Measurements from ENCODE around the gene GXYLT1.
"Not testable (repeated sequence)": the region's sequence is repeated elsewhere in the genome, so short reads cannot be mapped to it uniquely, and the experiment has no call there.

Gene GXYLT1

GRCh38 chr12:42091769-42092168 lies 52.9 kb downstream of the GXYLT1 start:
- DNase-seq, result peak; percentile 74

- DNase-seq, result no peak
These were observed 53.8 kb downstream of the GXYLT1 start for GRCh38 chr12:42090899-42091298.

- no peak for DNase-seq
These were observed 58.6 kb downstream of the GXYLT1 start for GRCh38 chr12:42086031-42086430.

GRCh38 chr12:42085594-42085993 lies 59.1 kb downstream of the GXYLT1 start:
- no peak for DNase-seq

DNA sequence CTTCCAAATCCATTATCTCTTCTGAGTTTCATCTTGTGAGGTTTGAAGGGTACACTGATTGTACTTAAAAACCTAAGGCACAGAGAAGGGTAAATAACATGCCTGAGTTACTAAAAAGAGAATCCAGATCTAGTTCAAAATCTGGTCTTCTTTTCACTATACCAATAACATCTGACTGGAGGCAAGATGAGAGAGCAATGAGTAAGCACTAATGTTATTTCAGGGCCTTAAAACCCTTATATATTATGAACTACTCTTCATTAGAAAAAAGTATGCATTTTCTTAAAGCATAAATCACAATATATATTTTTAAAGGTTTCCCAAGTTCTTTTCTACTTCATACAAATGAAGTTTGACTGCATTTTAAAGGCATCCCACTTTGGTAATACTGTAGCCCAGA lies 60.2 kb downstream of the GXYLT1 start:
- no peak for DNase-seq

DNA sequence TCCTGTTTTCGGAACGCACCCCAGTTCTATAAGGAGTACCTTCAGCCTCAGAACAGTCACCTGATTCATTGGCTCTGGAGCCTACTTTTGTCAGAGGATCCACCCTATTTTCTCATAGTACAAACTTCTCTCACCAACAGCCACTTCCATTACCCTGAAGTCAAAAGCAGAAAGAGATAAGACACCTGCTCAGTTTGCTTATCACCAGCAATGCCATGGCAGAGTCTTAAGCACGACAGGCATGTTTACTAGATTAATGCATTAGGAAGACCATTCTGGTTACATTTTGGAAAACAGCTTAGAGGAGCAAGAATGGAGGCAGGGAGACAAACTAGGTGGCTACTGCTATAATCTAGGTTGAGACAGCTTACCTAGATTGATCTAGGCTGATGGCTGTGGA lies 67.7 kb downstream of the GXYLT1 start:
- no peak for DNase-seq

GRCh38 chr12:42070036-42070435 lies 74.6 kb downstream of the GXYLT1 start:
- DNase-seq, result no peak

GRCh38 chr12:42059127-42059526 lies 85.5 kb downstream of the GXYLT1 start:
- DNase-seq, result no peak

DNA sequence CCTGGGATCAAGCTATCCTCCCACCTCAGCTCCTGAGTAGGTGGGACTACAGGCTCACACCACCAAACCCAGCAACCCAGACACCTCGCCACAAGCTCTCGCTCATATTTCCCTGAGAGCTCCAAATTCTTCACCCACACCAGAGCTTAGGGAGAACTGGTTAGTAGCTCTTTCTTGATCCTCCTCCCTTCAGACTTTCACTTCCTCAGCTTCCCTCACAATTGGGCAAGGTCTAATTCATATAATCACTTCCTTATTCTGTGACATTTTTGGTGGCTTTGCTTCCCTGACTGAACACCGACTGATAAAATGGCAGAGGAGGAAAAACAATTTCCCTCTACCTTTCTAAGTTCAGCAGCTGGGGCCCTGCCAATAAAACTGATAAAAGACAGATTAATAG lies 88.5 kb downstream of the GXYLT1 start:
- DNase-seq, result no peak

GRCh38 chr12:42053456-42053855 lies 91.2 kb downstream of the GXYLT1 start:
- DNase-seq, result no peak

DNA sequence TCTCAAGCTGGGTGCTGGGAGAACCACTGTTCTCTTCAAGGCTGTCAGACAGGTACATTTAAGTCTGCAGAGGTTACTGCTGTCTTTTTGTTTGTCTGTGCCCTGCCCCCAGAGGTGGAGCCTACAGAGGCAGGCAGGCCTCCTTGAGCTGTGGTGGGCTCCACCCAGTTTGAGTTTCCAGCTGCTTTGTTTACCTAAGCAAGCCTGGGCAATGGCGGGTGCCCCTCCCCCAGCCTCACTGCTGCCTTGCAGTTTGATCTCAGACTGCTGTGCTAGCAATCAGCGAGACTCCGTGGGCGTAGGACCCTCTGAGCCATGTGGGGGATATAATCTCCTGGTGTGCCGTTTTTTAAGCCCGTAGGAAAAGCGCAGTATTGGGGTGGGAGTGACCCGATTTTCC lies 95.7 kb downstream of the GXYLT1 start:
- not testable (repeated sequence) for DNase-seq

- no peak for DNase-seq
These were observed 105.1 kb downstream of the GXYLT1 start for GRCh38 chr12:42039577-42039976.

- DNase-seq, result no peak
These were observed 105.5 kb downstream of the GXYLT1 start for GRCh38 chr12:42039176-42039575.

- DNase-seq, result no peak
These were observed 112.7 kb downstream of the GXYLT1 start for GRCh38 chr12:42031847-42032564.

Data from islet precursor cell (in vitro differentiated cells).